Mammary epithelial cell (primary cell): ENCODE results near the gene MMP28.

Experiments
- EZH2 ChIP-seq: IDR thresholded peaks from 2 replicates; pipeline ENCODE4 v1.6.1; 2012; ENCODE audit warnings: low read length, inconsistent platforms, borderline replicate concordance
- TF ChIP-seq, protein P1 (sequence below), 2 donors: IDR thresholded peaks in 1 of 2; conservative IDR thresholded peaks in 1 of 2; 2 replicates each; pipeline ENCODE4 v1.5.1; 2011 to 2012; ENCODE audit warnings: inconsistent platforms in 2 of 2, low read length in 2 of 2, mild to moderate bottlenecking in 2 of 2, control low read depth in 1 of 2, low read depth in 1 of 2; ENCODE audit not compliant: insufficient read depth in 1 of 2; ENCODE audit errors: extremely low read depth in 1 of 2

DNA sequence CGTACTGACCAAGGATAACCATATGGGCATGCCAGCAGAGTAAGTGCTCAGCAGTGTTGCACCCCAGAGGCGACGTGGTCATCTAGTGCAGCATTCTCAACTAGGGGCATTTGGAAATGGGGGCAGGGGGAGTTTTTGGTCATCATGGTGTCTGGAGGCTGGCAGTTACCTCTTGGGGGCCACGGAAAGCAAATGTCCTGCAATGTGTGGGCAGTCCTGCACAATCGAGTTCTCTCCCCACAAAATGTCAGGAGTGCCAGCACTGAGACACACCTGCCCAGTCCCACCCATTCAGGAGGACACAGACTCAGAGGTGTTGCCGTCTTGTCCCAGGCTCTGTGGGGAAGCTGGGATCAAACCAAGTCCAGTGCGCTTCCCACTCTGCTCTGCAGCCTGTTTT, 61.0 kb downstream of the MMP28 start:
- TF ChIP-seq, protein P1, sequence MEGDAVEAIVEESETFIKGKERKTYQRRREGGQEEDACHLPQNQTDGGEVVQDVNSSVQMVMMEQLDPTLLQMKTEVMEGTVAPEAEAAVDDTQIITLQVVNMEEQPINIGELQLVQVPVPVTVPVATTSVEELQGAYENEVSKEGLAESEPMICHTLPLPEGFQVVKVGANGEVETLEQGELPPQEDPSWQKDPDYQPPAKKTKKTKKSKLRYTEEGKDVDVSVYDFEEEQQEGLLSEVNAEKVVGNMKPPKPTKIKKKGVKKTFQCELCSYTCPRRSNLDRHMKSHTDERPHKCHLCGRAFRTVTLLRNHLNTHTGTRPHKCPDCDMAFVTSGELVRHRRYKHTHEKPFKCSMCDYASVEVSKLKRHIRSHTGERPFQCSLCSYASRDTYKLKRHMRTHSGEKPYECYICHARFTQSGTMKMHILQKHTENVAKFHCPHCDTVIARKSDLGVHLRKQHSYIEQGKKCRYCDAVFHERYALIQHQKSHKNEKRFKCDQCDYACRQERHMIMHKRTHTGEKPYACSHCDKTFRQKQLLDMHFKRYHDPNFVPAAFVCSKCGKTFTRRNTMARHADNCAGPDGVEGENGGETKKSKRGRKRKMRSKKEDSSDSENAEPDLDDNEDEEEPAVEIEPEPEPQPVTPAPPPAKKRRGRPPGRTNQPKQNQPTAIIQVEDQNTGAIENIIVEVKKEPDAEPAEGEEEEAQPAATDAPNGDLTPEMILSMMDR (conservative IDR thresholded peaks at IDR 0.05 in 1 of 2, IDR thresholded peaks at IDR 0.05 in 1 of 2; ENCODE audit: extremely low read depth in 1 of 2, insufficient read depth in 1 of 2, low read depth in 1 of 2, low read length in 2 of 2) = no peak
- no peak for TF ChIP-seq EZH2
